Measurements from ENCODE around the gene BANP. TPM values are rescaled to one million over a fixed set of nuclear protein-coding genes. Genes with fewer than 3 reads are reported as not detected.
"Not testable (repeated sequence)": the region's sequence is repeated elsewhere in the genome, so short reads cannot be mapped to it uniquely, and the experiment has no call there.

Gene BANP
- total and polyA plus RNA-seq, 2 donors (not counting 3 experiments of a cell fraction or from before 2014, with no cell fraction given): 22.4 to 33.8 TPM

GRCh38 chr16:88094900-88095299 lies 143.7 kb downstream of the BANP start:
- H3K27me3 ChIP-seq (ENCODE audit: control insufficient read depth in 2 of 2, insufficient read depth in 2 of 2, low read length in 2 of 2); H3K4me2 ChIP-seq (ENCODE audit: insufficient read depth, low read length); H2AFZ ChIP-seq (ENCODE audit: low read depth, low read length); H4K20me1 ChIP-seq (replicated peaks; ENCODE audit: control insufficient read depth, extremely low read depth, insufficient read depth, low read length); H3K9ac ChIP-seq (replicated peaks; ENCODE audit: extremely low read depth, insufficient read depth, low read length); H3K4me3 ChIP-seq (replicated peaks in 1 of 3; ENCODE audit: insufficient read depth in 1 of 3, low read depth in 1 of 3, low read length in 3 of 3); dilution Hi-C loops (cut with MboI; ENCODE audit: extremely low pct_ligation_motif_present, low sequenced_read_pairs); H3K4me1 ChIP-seq (ENCODE audit: control insufficient read depth, extremely low read depth, insufficient read depth, low read length); H3K9me3 ChIP-seq (replicated peaks; ENCODE audit: control insufficient read depth, insufficient read depth, low read length); H3K36me3 ChIP-seq (ENCODE audit: control insufficient read depth in 2 of 2, extremely low read depth in 1 of 2, insufficient read depth in 2 of 2, low read length in 2 of 2); H3K9me1 ChIP-seq (replicated peaks; ENCODE audit: control insufficient read depth, extremely low read depth, insufficient read depth, low read length); intact Hi-C loops (cut with micrococcal nuclease); FAIRE-seq; H3K27ac ChIP-seq (ENCODE audit: insufficient read depth, low read depth, low read length); DNase-seq (ENCODE audit: low read depth, low spot score); H3K79me2 ChIP-seq (ENCODE audit: control insufficient read depth, insufficient read depth, low read length); CTCF ChIA-PET; POLR2A ChIA-PET; BruUV-seq (replicated peaks): not testable (repeated sequence)

- H3K4me1 ChIP-seq (ENCODE audit: control insufficient read depth, extremely low read depth, insufficient read depth, low read length); H3K79me2 ChIP-seq (ENCODE audit: control insufficient read depth, insufficient read depth, low read length); BruUV-seq (replicated peaks); CTCF ChIA-PET; H4K20me1 ChIP-seq (replicated peaks; ENCODE audit: control insufficient read depth, extremely low read depth, insufficient read depth, low read length); H3K4me2 ChIP-seq (ENCODE audit: insufficient read depth, low read length); POLR2A ChIA-PET; DNase-seq (ENCODE audit: low read depth, low spot score); dilution Hi-C loops (cut with MboI; ENCODE audit: extremely low pct_ligation_motif_present, low sequenced_read_pairs); intact Hi-C loops (cut with micrococcal nuclease); H3K27ac ChIP-seq (ENCODE audit: insufficient read depth, low read depth, low read length); H3K9me3 ChIP-seq (replicated peaks; ENCODE audit: control insufficient read depth, insufficient read depth, low read length); H3K9ac ChIP-seq (replicated peaks; ENCODE audit: extremely low read depth, insufficient read depth, low read length); H2AFZ ChIP-seq (ENCODE audit: low read depth, low read length); H3K4me3 ChIP-seq (replicated peaks in 1 of 3; ENCODE audit: insufficient read depth in 1 of 3, low read depth in 1 of 3, low read length in 3 of 3); FAIRE-seq; H3K9me1 ChIP-seq (replicated peaks; ENCODE audit: control insufficient read depth, extremely low read depth, insufficient read depth, low read length); H3K36me3 ChIP-seq (ENCODE audit: control insufficient read depth in 2 of 2, extremely low read depth in 1 of 2, insufficient read depth in 2 of 2, low read length in 2 of 2): not testable (repeated sequence)
- H3K27me3 ChIP-seq (ENCODE audit: control insufficient read depth in 2 of 2, insufficient read depth in 2 of 2, low read length in 2 of 2): peaks cover 4 to 11% of the 10 kb centered on the region in 2 experiments
Measured at GRCh38 chr16:88096659-88097058, 145.4 kb downstream of the BANP start.

DNA sequence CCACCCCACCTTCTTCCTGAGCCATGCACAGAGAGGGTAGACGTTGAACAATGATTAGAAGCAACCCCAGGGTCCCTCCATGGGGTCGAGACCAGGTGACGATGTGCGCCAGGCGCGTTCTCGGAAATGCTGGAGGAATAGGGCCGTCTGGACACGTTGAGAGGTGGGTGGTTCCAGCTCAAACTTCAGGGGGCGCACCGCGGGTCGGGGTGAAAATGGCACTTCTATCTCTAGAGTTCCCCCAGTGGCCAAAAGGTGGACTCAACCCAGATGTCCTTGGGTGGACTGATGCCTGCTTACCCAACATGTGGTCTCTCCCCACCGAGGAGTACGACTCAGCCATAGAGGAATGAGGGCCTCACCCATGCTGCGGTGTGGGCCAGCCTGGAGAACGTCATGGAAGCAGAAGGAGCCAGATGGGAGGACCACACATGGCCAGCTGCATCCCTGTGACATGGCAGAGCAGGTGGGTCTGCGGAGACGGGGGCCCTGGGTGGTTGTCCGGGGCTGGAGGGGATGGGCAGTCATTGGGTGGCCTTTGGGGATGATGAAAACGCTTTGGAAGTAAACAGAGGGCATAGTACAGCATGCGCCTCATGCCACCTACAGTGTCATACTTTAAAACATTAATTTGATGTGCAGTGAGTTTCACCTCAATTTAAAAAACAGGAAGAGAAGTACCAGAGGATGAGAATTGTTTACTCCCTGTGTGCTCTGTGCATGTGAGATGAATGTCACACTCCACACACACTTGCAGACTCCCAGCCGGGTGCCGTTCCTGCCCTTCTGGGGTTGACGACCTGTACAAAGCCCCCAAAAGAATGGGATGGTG lies 147.7 kb downstream of the BANP start:
- POLR2A ChIA-PET; H3K9me3 ChIP-seq (replicated peaks; ENCODE audit: control insufficient read depth, insufficient read depth, low read length); H3K4me3 ChIP-seq (replicated peaks in 1 of 3; ENCODE audit: insufficient read depth in 1 of 3, low read depth in 1 of 3, low read length in 3 of 3); intact Hi-C loops (cut with micrococcal nuclease); DNase-seq (ENCODE audit: low read depth, low spot score); H3K4me2 ChIP-seq (ENCODE audit: insufficient read depth, low read length); H3K9me1 ChIP-seq (replicated peaks; ENCODE audit: control insufficient read depth, extremely low read depth, insufficient read depth, low read length); H2AFZ ChIP-seq (ENCODE audit: low read depth, low read length); BruUV-seq (replicated peaks); H3K79me2 ChIP-seq (ENCODE audit: control insufficient read depth, insufficient read depth, low read length); FAIRE-seq; H3K36me3 ChIP-seq (ENCODE audit: control insufficient read depth in 2 of 2, extremely low read depth in 1 of 2, insufficient read depth in 2 of 2, low read length in 2 of 2); H3K4me1 ChIP-seq (ENCODE audit: control insufficient read depth, extremely low read depth, insufficient read depth, low read length); CTCF ChIA-PET; H4K20me1 ChIP-seq (replicated peaks; ENCODE audit: control insufficient read depth, extremely low read depth, insufficient read depth, low read length); dilution Hi-C loops (cut with MboI; ENCODE audit: extremely low pct_ligation_motif_present, low sequenced_read_pairs); H3K27ac ChIP-seq (ENCODE audit: insufficient read depth, low read depth, low read length); H3K9ac ChIP-seq (replicated peaks; ENCODE audit: extremely low read depth, insufficient read depth, low read length): not testable (repeated sequence)
- peaks cover 4 to 11% of the 10 kb centered on the region in 2 experiments for H3K27me3 ChIP-seq (ENCODE audit: control insufficient read depth in 2 of 2, insufficient read depth in 2 of 2, low read length in 2 of 2)

Data from endothelial cell of umbilical vein (primary cell).